GM23338 (cell line): ENCODE measurements around the gene CLK3.

ENCODE experiments used
- CREB1 ChIP-seq: fragments of 250-450 bp; sonication (Bioruptor Pico); IDR thresholded peaks from 2 replicates; pipeline ENCODE4 v1.5.0; 2020; ENCODE audit warnings: low read depth, mild to moderate bottlenecking, moderate library complexity
- TF ChIP-seq, protein P1 (sequence below), 2 experiments: fragments of 200-600 bp in 1 of 2; sonication (generic) in 1 of 2; conservative IDR thresholded peaks; 2 replicates each; pipeline versions ENCODE4 v1.5.1 to v1.6.1; 2016 to 2017; ENCODE audit warnings: antibody characterized with exemption in 2 of 2, low read depth in 2 of 2, mild to moderate bottlenecking in 2 of 2, moderate library complexity in 1 of 2

DNA sequence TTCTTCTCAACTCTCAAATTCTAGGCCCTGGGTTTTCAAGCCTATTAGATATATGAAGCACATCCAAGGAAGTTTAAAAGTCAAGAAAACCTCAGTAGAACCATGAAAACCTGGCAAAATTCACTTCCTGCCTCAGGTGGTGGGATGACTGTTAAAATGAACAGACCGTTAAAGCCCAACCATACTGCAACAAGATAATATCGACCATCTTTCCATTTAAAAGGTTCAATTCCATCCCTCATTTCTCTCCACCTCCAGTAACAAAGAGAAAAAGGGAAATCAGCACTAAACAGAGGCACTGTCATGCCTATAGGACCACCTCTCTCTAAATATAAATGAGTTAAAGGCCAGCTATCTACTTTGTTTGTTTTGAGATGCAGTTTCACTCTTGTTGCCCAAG lies 49.0 kb downstream of the CLK3 start:
- TF ChIP-seq, protein P1, sequence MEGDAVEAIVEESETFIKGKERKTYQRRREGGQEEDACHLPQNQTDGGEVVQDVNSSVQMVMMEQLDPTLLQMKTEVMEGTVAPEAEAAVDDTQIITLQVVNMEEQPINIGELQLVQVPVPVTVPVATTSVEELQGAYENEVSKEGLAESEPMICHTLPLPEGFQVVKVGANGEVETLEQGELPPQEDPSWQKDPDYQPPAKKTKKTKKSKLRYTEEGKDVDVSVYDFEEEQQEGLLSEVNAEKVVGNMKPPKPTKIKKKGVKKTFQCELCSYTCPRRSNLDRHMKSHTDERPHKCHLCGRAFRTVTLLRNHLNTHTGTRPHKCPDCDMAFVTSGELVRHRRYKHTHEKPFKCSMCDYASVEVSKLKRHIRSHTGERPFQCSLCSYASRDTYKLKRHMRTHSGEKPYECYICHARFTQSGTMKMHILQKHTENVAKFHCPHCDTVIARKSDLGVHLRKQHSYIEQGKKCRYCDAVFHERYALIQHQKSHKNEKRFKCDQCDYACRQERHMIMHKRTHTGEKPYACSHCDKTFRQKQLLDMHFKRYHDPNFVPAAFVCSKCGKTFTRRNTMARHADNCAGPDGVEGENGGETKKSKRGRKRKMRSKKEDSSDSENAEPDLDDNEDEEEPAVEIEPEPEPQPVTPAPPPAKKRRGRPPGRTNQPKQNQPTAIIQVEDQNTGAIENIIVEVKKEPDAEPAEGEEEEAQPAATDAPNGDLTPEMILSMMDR (conservative IDR thresholded peaks at IDR 0.05; ENCODE audit: low read depth in 2 of 2) = no peak
- TF ChIP-seq CREB1 (CRISPR knock-in tag) = no peak
